H9 (cell line): ENCODE measurements around the gene ZNF446. TPM values are rescaled to one million over a fixed set of nuclear protein-coding genes. Genes with fewer than 3 reads are reported as not detected.

Experiments used
- DNase-seq: peaks from one replicate; pipeline ENCODE4 v3.0.0-alpha.2; 2017
- H2AFZ ChIP-seq: one replicate; pipeline ENCODE4 v1.6.1; 2013; ENCODE audit warnings: mild to moderate bottlenecking, low read length, control low read depth, moderate library complexity
- H2AK5ac ChIP-seq: 2 replicates; pipeline ENCODE4 v1.6.1; 2013; ENCODE audit warnings: low read length, control low read depth, mixed read lengths; ENCODE audit not compliant: insufficient read length
- H2BK120ac ChIP-seq: one replicate; pipeline ENCODE4 v1.6.1; 2013; ENCODE audit warnings: low read depth, mild to moderate bottlenecking, low read length, control low read depth, inconsistent platforms; ENCODE audit not compliant: poor library complexity, severe bottlenecking
- H2BK12ac ChIP-seq: 2 replicates; pipeline ENCODE4 v1.6.1; 2013; ENCODE audit warnings: low read length, control low read depth, mixed read lengths, low read depth; ENCODE audit not compliant: insufficient read length
- H2BK15ac ChIP-seq: 2 replicates; pipeline ENCODE4 v1.6.1; 2013; ENCODE audit warnings: low read depth, low read length, control low read depth
- H2BK20ac ChIP-seq: one replicate; pipeline ENCODE4 v1.6.1; 2013; ENCODE audit warnings: low read depth, mild to moderate bottlenecking, low read length, control low read depth, inconsistent platforms; ENCODE audit not compliant: poor library complexity, severe bottlenecking
- H2BK5ac ChIP-seq: 2 replicates; pipeline ENCODE4 v1.6.1; 2013; ENCODE audit warnings: low read length, control low read depth, mixed read lengths; ENCODE audit not compliant: insufficient read length
- H3K14ac ChIP-seq: 2 replicates; pipeline ENCODE4 v1.6.1; 2013; ENCODE audit warnings: low read length, control low read depth; ENCODE audit not compliant: insufficient read depth
- H3K18ac ChIP-seq: 2 replicates; pipeline ENCODE4 v1.6.1; 2013; ENCODE audit warnings: low read depth, mild to moderate bottlenecking, mixed read lengths, low read length, control low read depth; ENCODE audit not compliant: insufficient read length
- H3K23ac ChIP-seq: 2 replicates; pipeline ENCODE4 v1.6.1; 2013; ENCODE audit warnings: low read length, control low read depth, mixed read lengths, low read depth; ENCODE audit not compliant: insufficient read length
- H3K23me2 ChIP-seq: 2 replicates; pipeline ENCODE4 v1.6.1; 2013; ENCODE audit warnings: low read depth, mild to moderate bottlenecking, mixed read lengths, low read length, control low read depth; ENCODE audit not compliant: insufficient read length, poor library complexity, severe bottlenecking
- H3K27ac ChIP-seq: 2 replicates; pipeline ENCODE4 v1.5.1; 2013; ENCODE audit warnings: low read length, control low read depth, mixed read lengths, low read depth; ENCODE audit not compliant: insufficient read length
- H3K27me3 ChIP-seq: 2 replicates; pipeline ENCODE4 v1.6.1; 2013; ENCODE audit warnings: low read length, control low read depth, inconsistent platforms; ENCODE audit not compliant: insufficient read depth
- H3K4ac ChIP-seq: 2 replicates; pipeline ENCODE4 v1.6.1; 2013; ENCODE audit warnings: low read depth, mild to moderate bottlenecking, control low read depth, inconsistent platforms, low read length, moderate library complexity
- H3K4me1 ChIP-seq: 2 replicates; pipeline ENCODE4 v1.6.1; 2013; ENCODE audit warnings: low read length, control low read depth, inconsistent platforms; ENCODE audit not compliant: insufficient read depth
- H3K4me2 ChIP-seq: 2 replicates; pipeline ENCODE4 v1.6.1; 2013; ENCODE audit warnings: low read length, control low read depth, mixed read lengths; ENCODE audit not compliant: insufficient read length, insufficient read depth
- H3K56ac ChIP-seq: 2 replicates; pipeline ENCODE4 v1.6.1; 2013; ENCODE audit warnings: low read depth, mild to moderate bottlenecking, mixed read lengths, low read length, control low read depth; ENCODE audit not compliant: insufficient read length
- H3K79me1 ChIP-seq: 2 replicates; pipeline ENCODE4 v1.6.1; 2013; ENCODE audit warnings: low read depth, mild to moderate bottlenecking, moderate library complexity, low read length, control low read depth, inconsistent platforms; ENCODE audit not compliant: insufficient read depth, poor library complexity, severe bottlenecking
- H3K79me2 ChIP-seq: 2 replicates; pipeline ENCODE4 v1.6.1; 2013; ENCODE audit warnings: low read length, control low read depth, inconsistent platforms; ENCODE audit not compliant: insufficient read depth
- H3K9ac ChIP-seq: 2 replicates; pipeline ENCODE4 v1.6.1; 2013; ENCODE audit warnings: low read length, control low read depth, mixed read lengths; ENCODE audit not compliant: insufficient read length; ENCODE audit errors: extremely low read depth
- H3K9me3 ChIP-seq: one replicate; pipeline ENCODE4 v1.6.1; 2013; ENCODE audit warnings: low read depth, low read length, inconsistent platforms; ENCODE audit not compliant: control insufficient read depth
- H3T11ph ChIP-seq: one replicate; pipeline ENCODE4 v1.6.1; 2013; ENCODE audit warnings: mild to moderate bottlenecking, low read length, control low read depth, inconsistent platforms
- H4K20me1 ChIP-seq: one replicate; pipeline ENCODE4 v1.6.1; 2013; ENCODE audit not compliant: control insufficient read depth, insufficient read length, insufficient read depth
- H4K5ac ChIP-seq: 2 replicates; pipeline ENCODE4 v1.6.1; 2013; ENCODE audit warnings: low read depth, mild to moderate bottlenecking, mixed read lengths, low read length, control low read depth; ENCODE audit not compliant: insufficient read length
- H4K8ac ChIP-seq: replicated peaks from 2 replicates; pipeline ENCODE4 v1.6.1; 2013; ENCODE audit warnings: low read length, control low read depth, mixed read lengths, low read depth; ENCODE audit not compliant: insufficient read length
- H4K91ac ChIP-seq: 2 replicates; pipeline ENCODE4 v1.6.1; 2013; ENCODE audit warnings: low read depth, mild to moderate bottlenecking, moderate library complexity, mixed read lengths, low read length, control low read depth; ENCODE audit not compliant: insufficient read length
- H3K27ac Mint-ChIP-seq, 3 experiments: 2 replicates in 2 of 3; 3 replicates in 1 of 3; pipeline ENCODE4 v1.8.0; 2020 to 2021; ENCODE audit warnings: mixed read lengths in 3 of 3, mild to moderate bottlenecking in 1 of 3, moderate library complexity in 1 of 3
- H3K27me3 Mint-ChIP-seq: 2 replicates; pipeline ENCODE4 v1.8.0; 2021; ENCODE audit warnings: low read depth, mild to moderate bottlenecking, moderate library complexity, mixed read lengths
- H3K36me3 Mint-ChIP-seq, 3 experiments: 2 replicates in 2 of 3; 3 replicates in 1 of 3; pipeline ENCODE4 v1.8.0; 2020 to 2021; ENCODE audit warnings: low read depth in 3 of 3, mixed read lengths in 3 of 3; ENCODE audit not compliant: insufficient read depth in 1 of 3
- H3K4me1 Mint-ChIP-seq, 2 experiments: 2 replicates each; pipeline ENCODE4 v1.8.0; 2020; ENCODE audit warnings: mixed read lengths in 2 of 2
- H3K4me3 Mint-ChIP-seq, 2 experiments: 2 replicates in 1 of 2; 3 replicates in 1 of 2; pipeline ENCODE4 v1.8.0; 2020 to 2021; ENCODE audit warnings: mild to moderate bottlenecking in 2 of 2, mixed read lengths in 2 of 2, moderate library complexity in 1 of 2
- H3K9me3 Mint-ChIP-seq, 2 experiments: 2 replicates in 1 of 2; 3 replicates in 1 of 2; pipeline ENCODE4 v1.8.0; 2020; ENCODE audit warnings: mild to moderate bottlenecking in 2 of 2, mixed read lengths in 2 of 2, moderate library complexity in 1 of 2
- whole genome bisulfite sequencing: extraction: QIAGEN DNeasy Blood & Tissue Kit; methylation state at CpG from one replicate; pipeline ENCODE4 v1.1.7; 2013; ENCODE audit warnings: missing lambda C conversion rate, low lambda C conversion rate, mixed read lengths; ENCODE audit not compliant: insufficient read length; ENCODE audit errors: extremely low coverage; 5-methylcytosine and 5-hydroxymethylcytosine counted together
- total RNA-seq: library from RNA; stranded (reverse); gene quantifications from 2 replicates; pipeline ENCODE4 v1.2.1, GENCODE V29; 2021
- TF ChIP-seq, protein P1 (sequence below): fragments of 200-600 bp; sonication (generic); conservative IDR thresholded peaks from 3 replicates; pipeline ENCODE4 v1.8.0; 2021; ENCODE audit warnings: antibody characterized with exemption, mild to moderate bottlenecking

ZNF446 gene
- total RNA-seq, 1 experiment from 2014 or later: 7.6 TPM

DNA sequence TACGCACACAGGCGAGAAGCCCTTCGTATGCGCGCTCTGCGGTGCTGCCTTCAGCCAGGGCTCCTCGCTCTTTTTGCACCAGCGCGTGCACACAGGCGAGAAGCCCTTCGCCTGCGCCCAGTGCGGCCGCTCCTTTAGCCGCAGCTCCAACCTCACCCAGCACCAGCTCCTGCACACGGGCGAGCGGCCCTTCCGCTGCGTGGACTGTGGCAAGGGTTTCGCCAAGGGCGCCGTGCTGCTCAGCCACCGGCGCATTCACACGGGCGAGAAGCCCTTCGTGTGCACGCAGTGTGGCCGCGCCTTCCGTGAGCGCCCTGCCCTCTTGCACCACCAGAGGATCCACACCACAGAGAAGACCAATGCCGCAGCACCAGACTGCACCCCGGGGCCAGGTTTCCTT is 20.0 kb upstream of the ZNF446 start:
- H3K4ac ChIP-seq: no peak overlapping the region
- Mint-ChIP-seq H3K27me3 (peaks cover 17% of the 10 kb centered on the region), H3K4me3 (no peak overlapping the region), H3K9me3 (no peaks in the 10 kb centered on the region), H3K36me3 (peaks cover 3 to 9% (median 5%) of the 10 kb centered on the region in 3 experiments; a peak in 4 of 7 replicates), H3K27ac (no peak overlapping the region), H3K4me1 (peaks cover 9 to 10% of the 10 kb centered on the region in 2 experiments)
- H4K8ac ChIP-seq: no peak overlapping the region
- no peak overlapping the region for H3K14ac ChIP-seq
- no CpG with 5 or more reads among the region's 35 CpGs for WGBS
- no peaks in the 10 kb centered on the region for H3K79me1 ChIP-seq
- H3K9me3 ChIP-seq: no peaks in the 10 kb centered on the region
- no peak overlapping the region for H3K18ac ChIP-seq
- DNase-seq: no peak
- H3K4me1 ChIP-seq: no peaks in the 10 kb centered on the region
- H3K23ac ChIP-seq: no peak overlapping the region
- H4K5ac ChIP-seq: no peak overlapping the region
- no peak overlapping the region for H2BK20ac ChIP-seq
- no peak overlapping the region for H2AFZ ChIP-seq
- no peak overlapping the region for H2BK5ac ChIP-seq
- H2AK5ac ChIP-seq: no peak overlapping the region
- H4K91ac ChIP-seq: no peak overlapping the region
- H3K27me3 ChIP-seq: no peaks in the 10 kb centered on the region
- H3K9ac ChIP-seq: no peak overlapping the region
- no peaks in the 10 kb centered on the region for H3K79me2 ChIP-seq
- H3K56ac ChIP-seq: no peak overlapping the region
- H3T11ph ChIP-seq: no peak overlapping the region
- H2BK120ac ChIP-seq: no peak overlapping the region
- no peak overlapping the region for H3K27ac ChIP-seq
- H4K20me1 ChIP-seq: no peaks in the 10 kb centered on the region
- no peak overlapping the region for H2BK15ac ChIP-seq
- H3K23me2 ChIP-seq: peaks cover 2% of the 10 kb centered on the region
- TF ChIP-seq, protein P1, sequence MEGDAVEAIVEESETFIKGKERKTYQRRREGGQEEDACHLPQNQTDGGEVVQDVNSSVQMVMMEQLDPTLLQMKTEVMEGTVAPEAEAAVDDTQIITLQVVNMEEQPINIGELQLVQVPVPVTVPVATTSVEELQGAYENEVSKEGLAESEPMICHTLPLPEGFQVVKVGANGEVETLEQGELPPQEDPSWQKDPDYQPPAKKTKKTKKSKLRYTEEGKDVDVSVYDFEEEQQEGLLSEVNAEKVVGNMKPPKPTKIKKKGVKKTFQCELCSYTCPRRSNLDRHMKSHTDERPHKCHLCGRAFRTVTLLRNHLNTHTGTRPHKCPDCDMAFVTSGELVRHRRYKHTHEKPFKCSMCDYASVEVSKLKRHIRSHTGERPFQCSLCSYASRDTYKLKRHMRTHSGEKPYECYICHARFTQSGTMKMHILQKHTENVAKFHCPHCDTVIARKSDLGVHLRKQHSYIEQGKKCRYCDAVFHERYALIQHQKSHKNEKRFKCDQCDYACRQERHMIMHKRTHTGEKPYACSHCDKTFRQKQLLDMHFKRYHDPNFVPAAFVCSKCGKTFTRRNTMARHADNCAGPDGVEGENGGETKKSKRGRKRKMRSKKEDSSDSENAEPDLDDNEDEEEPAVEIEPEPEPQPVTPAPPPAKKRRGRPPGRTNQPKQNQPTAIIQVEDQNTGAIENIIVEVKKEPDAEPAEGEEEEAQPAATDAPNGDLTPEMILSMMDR: no peak
- no peak overlapping the region for H2BK12ac ChIP-seq
- no peak overlapping the region for H3K4me2 ChIP-seq
